Measurements from ENCODE around the gene RXRA. TPM values are rescaled to one million over a fixed set of nuclear protein-coding genes. Genes with fewer than 3 reads are reported as not detected.

Gene RXRA
- polyA plus RNA-seq, 1 donor from 2014 or later = 2.7 TPM

DNA sequence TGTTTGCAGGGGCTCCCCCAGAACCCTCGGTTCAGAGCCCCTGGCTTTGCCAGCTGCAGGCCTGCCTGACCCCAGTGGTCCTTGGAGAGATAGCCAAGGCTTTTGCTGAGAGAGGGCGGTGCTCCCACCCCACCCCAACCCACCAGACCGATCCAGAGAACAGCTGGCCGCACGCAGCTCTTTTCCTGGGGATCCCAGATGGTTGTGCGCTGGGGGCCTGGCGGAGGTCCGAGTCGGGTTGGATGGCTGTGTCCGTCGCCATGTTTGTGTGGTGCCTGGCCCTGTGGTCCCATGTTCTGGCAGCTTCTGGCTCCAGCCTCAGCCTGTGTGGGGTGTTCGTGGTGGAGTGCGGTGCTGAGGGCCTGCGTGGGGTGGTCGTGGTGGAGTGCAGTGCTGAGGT, 97.5 kb downstream of the RXRA start:
- Histone ChIP-seq H3K4me2 (ENCODE audit: low read length) (no peak overlapping the region), H3K4me3 (ENCODE audit: low read length) (no peak overlapping the region), H3K9me2 (ENCODE audit: insufficient read depth, low read length) (no peaks in the 10 kb centered on the region), H3K27me3 (ENCODE audit: insufficient read depth, low read depth, low read length) (no peaks in the 10 kb centered on the region), H3K9me3 (ENCODE audit: low read length) (no peaks in the 10 kb centered on the region), H3F3A (ENCODE audit: insufficient read depth, low read length, poor library complexity, severe bottlenecking) (no peaks in the 10 kb centered on the region), H3K27ac (ENCODE audit: low read length) (no peak overlapping the region), H4K20me1 (ENCODE audit: insufficient read depth) (no peaks in the 10 kb centered on the region), H3K79me2 (replicated peaks; ENCODE audit: insufficient read depth, low read length) (no peaks in the 10 kb centered on the region), H3K36me3 (ENCODE audit: insufficient read depth, low read length) (no peaks in the 10 kb centered on the region), H3K9ac (ENCODE audit: low read length) (no peak overlapping the region), H2AFZ (ENCODE audit: low read depth, low read length) (no peak overlapping the region)
- TF ChIP-seq, protein P1, sequence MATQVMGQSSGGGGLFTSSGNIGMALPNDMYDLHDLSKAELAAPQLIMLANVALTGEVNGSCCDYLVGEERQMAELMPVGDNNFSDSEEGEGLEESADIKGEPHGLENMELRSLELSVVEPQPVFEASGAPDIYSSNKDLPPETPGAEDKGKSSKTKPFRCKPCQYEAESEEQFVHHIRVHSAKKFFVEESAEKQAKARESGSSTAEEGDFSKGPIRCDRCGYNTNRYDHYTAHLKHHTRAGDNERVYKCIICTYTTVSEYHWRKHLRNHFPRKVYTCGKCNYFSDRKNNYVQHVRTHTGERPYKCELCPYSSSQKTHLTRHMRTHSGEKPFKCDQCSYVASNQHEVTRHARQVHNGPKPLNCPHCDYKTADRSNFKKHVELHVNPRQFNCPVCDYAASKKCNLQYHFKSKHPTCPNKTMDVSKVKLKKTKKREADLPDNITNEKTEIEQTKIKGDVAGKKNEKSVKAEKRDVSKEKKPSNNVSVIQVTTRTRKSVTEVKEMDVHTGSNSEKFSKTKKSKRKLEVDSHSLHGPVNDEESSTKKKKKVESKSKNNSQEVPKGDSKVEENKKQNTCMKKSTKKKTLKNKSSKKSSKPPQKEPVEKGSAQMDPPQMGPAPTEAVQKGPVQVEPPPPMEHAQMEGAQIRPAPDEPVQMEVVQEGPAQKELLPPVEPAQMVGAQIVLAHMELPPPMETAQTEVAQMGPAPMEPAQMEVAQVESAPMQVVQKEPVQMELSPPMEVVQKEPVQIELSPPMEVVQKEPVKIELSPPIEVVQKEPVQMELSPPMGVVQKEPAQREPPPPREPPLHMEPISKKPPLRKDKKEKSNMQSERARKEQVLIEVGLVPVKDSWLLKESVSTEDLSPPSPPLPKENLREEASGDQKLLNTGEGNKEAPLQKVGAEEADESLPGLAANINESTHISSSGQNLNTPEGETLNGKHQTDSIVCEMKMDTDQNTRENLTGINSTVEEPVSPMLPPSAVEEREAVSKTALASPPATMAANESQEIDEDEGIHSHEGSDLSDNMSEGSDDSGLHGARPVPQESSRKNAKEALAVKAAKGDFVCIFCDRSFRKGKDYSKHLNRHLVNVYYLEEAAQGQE (IDR thresholded peaks at IDR 0.05; ENCODE audit: borderline replicate concordance) = no peak
- TF ChIP-seq EZH2 (IDR thresholded peaks at IDR 0.05; ENCODE audit: borderline replicate concordance, insufficient read depth, low read length, poor library complexity, severe bottlenecking) (no peak), POLR2AphosphoS5 (IDR thresholded peaks at IDR 0.05) (no peak), EP300 (conservative IDR thresholded peaks at IDR 0.05; ENCODE audit: poor library complexity, severe bottlenecking) (no peak), SMC3 (conservative IDR thresholded peaks at IDR 0.05; ENCODE audit: poor library complexity) (no peak), MXI1 (conservative IDR thresholded peaks at IDR 0.05; ENCODE audit: poor library complexity, severe bottlenecking) (no peak), TAF1 (IDR thresholded peaks at IDR 0.05; ENCODE audit: low read depth) (no peak), RAD21 (conservative IDR thresholded peaks at IDR 0.05) (no peak)
- TF ChIP-seq, protein P2, sequence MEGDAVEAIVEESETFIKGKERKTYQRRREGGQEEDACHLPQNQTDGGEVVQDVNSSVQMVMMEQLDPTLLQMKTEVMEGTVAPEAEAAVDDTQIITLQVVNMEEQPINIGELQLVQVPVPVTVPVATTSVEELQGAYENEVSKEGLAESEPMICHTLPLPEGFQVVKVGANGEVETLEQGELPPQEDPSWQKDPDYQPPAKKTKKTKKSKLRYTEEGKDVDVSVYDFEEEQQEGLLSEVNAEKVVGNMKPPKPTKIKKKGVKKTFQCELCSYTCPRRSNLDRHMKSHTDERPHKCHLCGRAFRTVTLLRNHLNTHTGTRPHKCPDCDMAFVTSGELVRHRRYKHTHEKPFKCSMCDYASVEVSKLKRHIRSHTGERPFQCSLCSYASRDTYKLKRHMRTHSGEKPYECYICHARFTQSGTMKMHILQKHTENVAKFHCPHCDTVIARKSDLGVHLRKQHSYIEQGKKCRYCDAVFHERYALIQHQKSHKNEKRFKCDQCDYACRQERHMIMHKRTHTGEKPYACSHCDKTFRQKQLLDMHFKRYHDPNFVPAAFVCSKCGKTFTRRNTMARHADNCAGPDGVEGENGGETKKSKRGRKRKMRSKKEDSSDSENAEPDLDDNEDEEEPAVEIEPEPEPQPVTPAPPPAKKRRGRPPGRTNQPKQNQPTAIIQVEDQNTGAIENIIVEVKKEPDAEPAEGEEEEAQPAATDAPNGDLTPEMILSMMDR (IDR thresholded peaks at IDR 0.05; ENCODE audit: poor library complexity, severe bottlenecking) = no peak

DNA sequence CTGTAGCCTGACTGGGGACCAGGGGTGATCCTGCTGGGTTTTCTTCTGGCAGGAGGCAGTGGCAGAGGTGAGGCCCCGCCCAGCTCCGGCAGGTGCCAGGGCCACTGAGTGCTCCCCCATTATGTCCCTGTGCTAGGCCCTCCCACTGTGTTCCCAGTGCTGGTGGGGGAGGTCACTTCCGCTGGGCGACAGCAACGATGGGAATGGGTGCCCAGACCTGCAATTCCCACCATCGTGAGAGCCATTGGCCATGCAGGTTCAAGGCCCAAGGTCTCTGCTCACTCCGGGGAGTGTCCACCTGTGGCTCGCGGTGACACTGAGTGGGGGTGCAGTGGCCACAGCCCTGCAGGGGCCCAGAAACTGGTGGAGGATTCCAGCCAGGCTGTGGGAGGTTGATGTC, 98.6 kb downstream of the RXRA start:
- Histone ChIP-seq H3K27me3 (ENCODE audit: insufficient read depth, low read depth, low read length) (no peaks in the 10 kb centered on the region), H3K9ac (ENCODE audit: low read length) (no peak overlapping the region), H3K9me3 (ENCODE audit: low read length) (no peaks in the 10 kb centered on the region), H3K9me2 (ENCODE audit: insufficient read depth, low read length) (no peaks in the 10 kb centered on the region), H4K20me1 (ENCODE audit: insufficient read depth) (no peaks in the 10 kb centered on the region), H3K4me3 (ENCODE audit: low read length) (no peak overlapping the region), H3K36me3 (ENCODE audit: insufficient read depth, low read length) (no peaks in the 10 kb centered on the region), H3K27ac (ENCODE audit: low read length) (no peak overlapping the region), H2AFZ (ENCODE audit: low read depth, low read length) (no peak overlapping the region), H3K4me2 (ENCODE audit: low read length) (no peak overlapping the region), H3F3A (ENCODE audit: insufficient read depth, low read length, poor library complexity, severe bottlenecking) (no peaks in the 10 kb centered on the region), H3K79me2 (replicated peaks; ENCODE audit: insufficient read depth, low read length) (no peaks in the 10 kb centered on the region)
- TF ChIP-seq POLR2AphosphoS5 (IDR thresholded peaks at IDR 0.05) (no peak), SMC3 (conservative IDR thresholded peaks at IDR 0.05; ENCODE audit: poor library complexity) (no peak), TAF1 (IDR thresholded peaks at IDR 0.05; ENCODE audit: low read depth) (no peak), RAD21 (conservative IDR thresholded peaks at IDR 0.05) (no peak), EZH2 (IDR thresholded peaks at IDR 0.05; ENCODE audit: borderline replicate concordance, insufficient read depth, low read length, poor library complexity, severe bottlenecking) (no peak), EP300 (conservative IDR thresholded peaks at IDR 0.05; ENCODE audit: poor library complexity, severe bottlenecking) (no peak), MXI1 (conservative IDR thresholded peaks at IDR 0.05; ENCODE audit: poor library complexity, severe bottlenecking) (no peak)
- TF ChIP-seq, protein P2 (IDR thresholded peaks at IDR 0.05; ENCODE audit: poor library complexity, severe bottlenecking) = no peak
- TF ChIP-seq, protein P1 (IDR thresholded peaks at IDR 0.05; ENCODE audit: borderline replicate concordance) = no peak
